GM18502 (cell line): ENCODE data around the gene NFKBIA.
"Not testable (repeated sequence)": the region's sequence is repeated elsewhere in the genome, so short reads cannot be mapped to it uniquely, and the experiment has no call there.

ENCODE experiments used
- ATAC-seq: cut with Tn5 transposase; IDR thresholded peaks from one replicate; pipeline ENCODE4 v1.9.1; 2021; ENCODE audit warnings: mild to moderate bottlenecking; ENCODE audit not compliant: unreplicated experiment, poor library complexity

The NFKBIA gene

GRCh38 chr14:35370969-35371368 lies 33.6 kb downstream of the NFKBIA start:
- ATAC-seq = no peak

- ATAC-seq = no peak
Observed at GRCh38 chr14:35369701-35370191, 34.8 kb downstream of the NFKBIA start.

- ATAC-seq = no peak
Observed at GRCh38 chr14:35368583-35369392, 35.8 kb downstream of the NFKBIA start.

GRCh38 chr14:35368139-35368460 lies 36.4 kb downstream of the NFKBIA start:
- peak; percentile 27 for ATAC-seq

- ATAC-seq = no peak
Observed at GRCh38 chr14:35367056-35367372, 37.5 kb downstream of the NFKBIA start.

GRCh38 chr14:35366521-35366976 lies 38.0 kb downstream of the NFKBIA start:
- ATAC-seq = no peak

GRCh38 chr14:35366056-35366451 lies 38.5 kb downstream of the NFKBIA start:
- no peak for ATAC-seq

- peak; percentile 55 for ATAC-seq
Observed at GRCh38 chr14:35365130-35366055, 39.2 kb downstream of the NFKBIA start.

GRCh38 chr14:35362911-35363374 lies 41.6 kb downstream of the NFKBIA start:
- no peak for ATAC-seq

GRCh38 chr14:35362450-35362849 lies 42.1 kb downstream of the NFKBIA start:
- ATAC-seq = no peak

GRCh38 chr14:35361141-35361480 lies 43.4 kb downstream of the NFKBIA start:
- ATAC-seq = no peak

GRCh38 chr14:35359655-35360054 lies 44.9 kb downstream of the NFKBIA start:
- not testable (repeated sequence) for ATAC-seq

GRCh38 chr14:35355981-35356841 lies 48.3 kb downstream of the NFKBIA start:
- peak; percentile 61 for ATAC-seq

- not testable (repeated sequence) for ATAC-seq
Observed at GRCh38 chr14:35355235-35355634, 49.3 kb downstream of the NFKBIA start.

GRCh38 chr14:35353409-35354172 lies 51.0 kb downstream of the NFKBIA start:
- no peak for ATAC-seq

GRCh38 chr14:35352274-35353233 lies 52.0 kb downstream of the NFKBIA start:
- ATAC-seq = no peak

- ATAC-seq = no peak
Observed at GRCh38 chr14:35351897-35352273, 52.7 kb downstream of the NFKBIA start.
